Activated naive CD4-positive, alpha-beta T cell treated with anti-CD3 and anti-CD28 coated beads, Interleukin-2, amount 50 U/mL, for 72 hours (primary cell): Measurements from ENCODE around the gene PLEKHA7. TPM values are rescaled to one million over a fixed set of nuclear protein-coding genes. Genes with fewer than 3 reads are reported as not detected.
A peak's percentile ranks its signal among the peaks of the same experiment; 100 is the strongest.

Experiments used
- ATAC-seq, 2 donors: fragments of 150-1000 bp; cut with Tn5 transposase; 2 replicates each; pipeline ENCODE4 v1.10.0; 2021; ENCODE audit warnings: mild to moderate bottlenecking in 2 of 2, moderate library complexity in 2 of 2
- DNase-seq, 2 donors: peaks; one replicate each; pipeline ENCODE4 v3.0.0; 2021 to 2022; ENCODE audit warnings: low spot score in 2 of 2
- H3K27ac Mint-ChIP-seq, 2 donors: one replicate each; pipeline ENCODE4 v1.8.0; 2022; ENCODE audit warnings: mild to moderate bottlenecking in 2 of 2, mixed read lengths in 2 of 2
- H3K36me3 Mint-ChIP-seq, 2 donors: one replicate each; pipeline ENCODE4 v1.8.0; 2022; ENCODE audit warnings: mixed read lengths in 2 of 2
- H3K9me3 Mint-ChIP-seq, 2 donors: one replicate each; pipeline ENCODE4 v1.8.0; 2022; ENCODE audit warnings: mixed read lengths in 2 of 2
- total RNA-seq, 2 donors: library from RNA; stranded (reverse); gene quantifications; one replicate each; pipeline ENCODE4 v1.2.3, GENCODE V29; 2022

Gene PLEKHA7
- total RNA-seq, 2 donors from 2014 or later = 3.6 to 5.7 TPM

DNA sequence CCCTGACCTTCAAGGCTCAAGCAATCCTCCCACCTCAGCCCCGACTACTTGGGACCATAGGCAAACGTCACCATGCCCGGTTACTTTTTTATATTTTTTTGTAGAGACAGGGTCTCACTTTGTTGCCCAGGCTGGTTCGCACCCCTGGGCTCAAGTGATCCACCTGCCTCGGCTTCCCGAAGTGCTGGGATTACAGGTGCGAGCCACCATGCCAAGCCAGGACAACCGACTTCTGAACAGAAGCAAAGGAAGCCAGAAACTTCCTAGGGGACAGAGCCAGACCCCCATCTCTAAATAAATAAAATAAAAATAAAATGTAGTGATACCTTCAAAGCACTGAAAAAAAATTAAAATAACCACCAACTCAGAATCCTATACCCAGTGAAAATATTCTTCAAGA, 249.3 kb downstream of the PLEKHA7 start:
- no peak for ATAC-seq
- DNase-seq = no peak
- Mint-ChIP-seq H3K36me3 (no peaks in the 10 kb centered on the region), H3K27ac (no peak overlapping the region), H3K9me3 (no peaks in the 10 kb centered on the region)

DNA sequence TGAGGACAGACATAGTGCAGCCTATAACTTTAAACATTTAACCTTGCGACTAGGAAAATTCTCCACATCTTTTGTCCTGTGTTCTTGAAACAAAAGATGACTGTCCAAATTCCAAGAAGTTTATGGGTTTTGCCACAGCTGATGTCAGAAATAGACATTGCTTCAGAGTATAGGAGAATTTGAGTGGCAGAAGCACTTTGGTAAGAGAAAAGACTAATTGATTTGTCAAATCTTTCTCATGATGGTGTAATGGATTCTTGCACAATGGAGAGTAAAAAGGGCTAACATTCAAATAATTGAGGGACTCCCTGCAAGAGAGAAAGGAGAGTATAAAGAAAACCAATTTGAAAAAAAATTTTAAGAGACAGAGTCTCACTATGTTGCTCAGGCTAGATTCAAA, 250.5 kb downstream of the PLEKHA7 start:
- H3K9me3 Mint-ChIP-seq = no peaks in the 10 kb centered on the region
- no peak for ATAC-seq
- no peak overlapping the region for H3K27ac Mint-ChIP-seq
- DNase-seq = no peak
- no peaks in the 10 kb centered on the region for H3K36me3 Mint-ChIP-seq

DNA sequence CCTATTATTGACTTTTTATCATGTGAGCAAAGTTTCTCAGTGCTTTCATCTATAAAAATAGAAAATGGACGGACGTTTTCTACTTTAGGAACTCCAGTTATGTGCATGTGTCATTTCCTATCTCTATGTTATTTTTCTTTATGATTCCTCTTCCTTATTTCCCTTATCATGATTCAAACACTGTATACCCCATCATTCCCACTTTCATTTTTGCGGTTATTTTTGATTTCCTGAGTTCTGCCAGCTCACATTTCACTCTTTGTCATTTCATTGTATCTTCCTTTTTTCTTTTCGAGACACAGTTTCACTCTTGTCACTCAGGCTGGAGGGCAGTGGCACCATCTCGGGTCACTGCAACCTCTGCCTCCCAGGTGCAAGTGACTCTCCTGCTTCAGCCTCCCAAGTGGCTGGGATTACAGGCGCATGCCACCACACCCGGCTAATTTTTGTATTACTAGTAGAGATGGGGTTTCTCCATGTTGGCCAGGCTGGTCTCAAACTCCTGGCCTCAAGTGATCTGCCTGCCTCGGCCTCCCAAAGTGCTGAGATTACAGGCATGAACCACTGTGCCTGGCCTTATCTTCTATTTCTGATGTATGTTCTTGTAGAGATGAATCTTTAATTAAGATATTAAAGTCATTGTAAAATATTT, 254.2 kb downstream of the PLEKHA7 start:
- peak overlapping the region in 1 of 2 donors; percentile 52 for H3K27ac Mint-ChIP-seq
- no peaks in the 10 kb centered on the region for H3K9me3 Mint-ChIP-seq
- H3K36me3 Mint-ChIP-seq = peaks cover 0 to 11% of the 10 kb centered on the region in 2 donors
- DNase-seq (no peak), ATAC-seq (peak; percentile 48 to 74)

DNA sequence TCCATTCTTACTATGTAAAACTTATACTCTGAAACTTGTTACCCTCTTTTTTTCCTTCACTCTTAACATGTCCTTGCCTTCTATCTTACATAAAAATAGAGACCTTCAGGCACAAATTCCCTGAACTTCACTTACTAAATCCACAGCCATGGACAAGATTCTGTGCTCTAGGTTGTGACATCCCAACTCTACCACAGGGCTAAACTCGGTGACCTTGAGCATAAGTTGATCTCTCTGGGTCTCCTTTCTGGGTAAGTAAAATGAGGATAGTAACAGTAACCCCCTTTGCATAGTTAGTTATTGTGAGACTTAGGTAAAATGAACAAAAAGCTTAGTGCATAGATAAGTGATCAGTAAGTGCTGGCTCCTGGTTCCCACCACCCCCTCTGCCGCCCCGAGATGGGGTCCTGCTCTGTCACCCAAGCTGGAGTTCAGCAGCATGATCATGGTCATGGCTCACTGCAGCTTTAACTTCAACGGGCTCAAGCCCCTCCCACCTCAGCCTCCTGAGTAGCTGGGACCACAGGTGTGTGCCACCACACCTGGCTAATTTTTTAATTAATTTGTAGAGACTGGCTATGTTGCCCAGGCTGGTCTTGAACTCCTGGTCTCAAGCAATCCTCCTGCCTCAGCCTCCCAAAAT, 255.7 kb downstream of the PLEKHA7 start:
- DNase-seq (no peak), ATAC-seq (no peak)
- Mint-ChIP-seq H3K36me3 (peaks cover 0 to 23% of the 10 kb centered on the region in 2 donors), H3K27ac (peak overlapping the region; percentile 25 to 52), H3K9me3 (no peaks in the 10 kb centered on the region)

DNA sequence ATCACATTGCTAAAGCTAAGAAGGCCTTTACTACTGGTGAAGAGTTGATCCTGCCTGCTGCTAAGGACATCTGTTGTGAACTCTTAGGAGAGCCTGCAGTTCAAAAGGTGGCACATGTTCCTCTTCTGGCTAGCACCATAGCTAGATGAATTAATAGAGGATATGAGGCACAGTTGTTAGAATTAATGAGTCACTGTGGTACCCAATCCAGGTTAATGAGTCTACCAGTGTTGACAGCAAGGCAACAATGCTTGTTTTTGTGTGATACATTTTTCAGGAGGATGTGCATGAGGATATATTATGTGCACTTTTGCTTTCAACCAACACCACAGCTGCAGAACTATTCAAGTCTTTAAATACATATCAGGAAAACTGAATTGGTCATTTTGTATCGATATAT, 263.8 kb downstream of the PLEKHA7 start:
- peak overlapping the region in 1 of 2 donors; percentile 31 for H3K27ac Mint-ChIP-seq

DNA sequence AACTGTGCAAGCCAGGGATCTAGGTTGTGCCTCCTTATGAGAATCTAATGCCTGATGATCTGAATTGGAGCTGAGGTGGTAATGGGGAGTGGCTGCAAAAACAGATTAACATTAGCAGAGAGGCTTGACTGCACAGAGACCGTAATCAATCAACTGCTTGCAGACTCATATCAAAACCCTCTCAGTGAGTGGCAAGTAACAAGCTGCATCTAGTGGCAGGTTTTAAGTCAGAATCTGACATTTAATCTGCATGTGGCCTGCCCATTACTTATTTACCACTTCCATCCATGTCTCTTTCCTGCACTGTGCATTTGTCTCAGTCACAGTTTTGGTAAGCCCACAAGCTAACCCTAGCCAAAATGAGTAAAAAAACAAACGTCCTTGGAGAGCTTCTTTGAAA, 264.5 kb downstream of the PLEKHA7 start:
- peaks cover 4 to 68% of the 10 kb centered on the region in 2 donors for H3K36me3 Mint-ChIP-seq
- H3K9me3 Mint-ChIP-seq = no peaks in the 10 kb centered on the region
- ATAC-seq (peak; percentile 83 to 94), DNase-seq (peak in 1 of 2 donors; percentile 18)
- H3K27ac Mint-ChIP-seq = peak overlapping the region; percentile 31 to 85

More for the DNA sequence above, 263.8 kb downstream of the PLEKHA7 start:
- no peak for DNase-seq
- Mint-ChIP-seq H3K36me3 (peaks cover 4 to 72% of the 10 kb centered on the region in 2 donors), H3K9me3 (no peaks in the 10 kb centered on the region)
- ATAC-seq = peak; percentile 25 to 45

DNA sequence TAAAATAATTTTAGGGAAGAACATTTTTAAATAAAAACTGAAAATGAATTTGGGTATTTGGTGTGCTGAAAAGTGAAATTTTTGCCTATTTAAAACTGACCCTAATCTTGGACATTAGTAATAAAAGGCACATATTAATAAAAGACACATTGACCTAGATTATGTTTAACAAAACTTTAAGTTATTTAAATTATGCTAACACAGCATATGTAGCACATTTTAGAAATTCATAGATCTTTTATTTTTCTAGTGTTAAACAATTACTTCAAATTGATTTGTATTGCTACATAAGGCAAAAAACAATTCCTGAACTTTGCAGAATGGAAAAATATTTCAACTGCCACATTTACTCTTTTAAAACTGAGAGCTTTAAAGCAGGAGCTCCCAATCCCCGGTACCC, 265.1 kb downstream of the PLEKHA7 start:
- peaks cover 4 to 70% of the 10 kb centered on the region in 2 donors for H3K36me3 Mint-ChIP-seq
- DNase-seq = no peak
- peak overlapping the region in 1 of 2 donors; percentile 79 for H3K27ac Mint-ChIP-seq
- no peak for ATAC-seq
- no peaks in the 10 kb centered on the region for H3K9me3 Mint-ChIP-seq

DNA sequence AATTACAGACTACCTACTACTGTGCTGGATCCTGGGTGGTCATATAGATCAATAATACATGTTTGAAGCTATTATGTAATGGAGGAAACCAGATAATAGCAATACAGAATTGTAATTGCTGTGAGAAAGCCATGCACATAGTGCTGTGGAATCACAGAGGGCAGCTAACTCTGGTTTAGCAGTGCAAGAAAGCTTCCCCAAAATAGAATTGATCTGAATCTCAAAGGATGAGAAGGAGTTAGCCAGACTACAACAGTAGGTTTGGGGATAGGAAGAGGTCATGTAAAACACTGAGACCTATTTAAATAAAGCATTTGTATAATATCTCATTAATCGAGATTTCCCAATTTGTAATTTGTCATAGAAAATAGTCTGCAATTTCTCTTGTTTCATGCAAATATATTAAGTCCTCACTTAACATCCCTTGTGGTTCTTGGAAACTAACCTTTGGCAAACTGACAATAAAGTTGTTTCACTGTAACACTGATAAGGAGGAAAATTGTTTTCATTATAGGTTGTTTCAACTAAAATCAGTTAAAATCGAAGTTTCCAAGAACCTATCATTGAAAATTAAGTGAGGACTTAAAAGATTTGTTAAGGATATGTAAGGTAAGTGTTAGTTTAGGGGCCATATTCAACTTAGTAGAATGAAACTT, 268.1 kb downstream of the PLEKHA7 start:
- DNase-seq = no peak
- H3K9me3 Mint-ChIP-seq = no peaks in the 10 kb centered on the region
- ATAC-seq = no peak
- H3K36me3 Mint-ChIP-seq = peaks cover 4 to 65% of the 10 kb centered on the region in 2 donors
- H3K27ac Mint-ChIP-seq = no peak overlapping the region

DNA sequence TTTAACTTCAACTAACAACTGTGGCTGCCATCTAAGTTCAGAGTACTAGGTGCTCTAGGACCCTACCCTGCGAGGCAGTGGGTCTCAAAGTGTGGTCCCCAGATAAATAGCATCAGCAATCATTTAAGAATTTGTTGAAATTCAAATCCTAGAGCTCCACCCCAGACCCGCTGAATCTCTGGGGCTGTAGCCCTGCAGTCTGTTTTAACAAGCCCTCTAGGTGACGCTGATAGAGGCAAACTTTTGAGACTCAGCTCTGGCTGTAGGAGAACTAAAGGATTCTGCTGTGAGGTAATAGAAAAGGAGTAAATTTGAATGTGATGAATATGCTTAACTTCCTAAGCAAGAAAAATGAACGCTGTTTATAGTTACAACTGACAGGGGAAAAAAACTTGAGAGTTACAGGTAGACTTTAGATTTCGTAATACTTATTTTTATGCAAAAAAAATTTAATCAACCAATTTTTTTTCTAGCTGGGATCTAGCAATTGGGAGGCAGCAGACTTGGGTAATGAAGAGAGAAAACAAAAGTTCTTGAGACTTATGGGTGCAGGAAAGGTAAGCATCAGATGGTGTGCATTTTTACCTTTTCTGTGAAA, 270.0 kb downstream of the PLEKHA7 start:
- ATAC-seq (no peak), DNase-seq (no peak)
- Mint-ChIP-seq H3K36me3 (peaks cover 4 to 51% of the 10 kb centered on the region in 2 donors), H3K9me3 (no peaks in the 10 kb centered on the region), H3K27ac (peak overlapping the region in 1 of 2 donors; percentile 11)

DNA sequence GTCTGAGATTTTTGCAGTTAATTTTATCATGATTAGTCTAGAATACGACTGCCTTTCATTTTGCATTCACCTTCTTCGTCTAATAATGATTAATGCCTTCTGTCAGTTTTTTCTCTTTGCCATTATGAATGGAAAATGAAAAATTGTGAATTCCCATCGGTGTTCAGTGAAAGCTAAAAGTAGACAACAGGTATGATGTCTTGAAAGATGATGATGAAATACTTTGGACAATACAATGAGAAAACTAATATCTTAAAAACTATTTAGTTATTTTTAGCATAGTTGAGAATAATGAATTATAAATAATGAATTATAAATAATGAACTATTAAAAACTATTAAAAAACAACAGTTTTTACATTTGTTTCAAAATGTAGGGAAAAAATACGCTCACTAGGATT, 270.7 kb downstream of the PLEKHA7 start:
- H3K36me3 Mint-ChIP-seq = peaks cover 4 to 44% of the 10 kb centered on the region in 2 donors
- no peaks in the 10 kb centered on the region for H3K9me3 Mint-ChIP-seq
- no peak for DNase-seq
- H3K27ac Mint-ChIP-seq = no peak overlapping the region
- no peak for ATAC-seq

DNA sequence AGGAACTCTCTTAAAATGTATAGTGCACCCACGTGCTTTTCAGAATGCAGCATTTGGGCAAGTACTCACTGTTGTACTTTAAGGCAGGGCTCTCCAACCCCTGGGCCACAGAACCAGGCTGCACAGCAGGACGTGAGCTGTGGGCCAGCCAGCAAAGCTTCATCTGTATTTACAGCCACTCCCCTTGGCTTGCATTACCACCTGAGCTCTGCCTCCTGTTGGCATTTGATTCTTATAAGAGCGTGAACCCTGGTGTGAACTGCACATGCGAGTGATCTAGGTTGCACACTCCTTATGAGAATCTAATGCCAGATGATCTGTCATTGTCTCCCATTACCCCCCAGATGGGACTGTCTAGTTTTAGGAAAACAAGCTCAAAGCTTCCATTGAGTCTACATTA, 272.7 kb downstream of the PLEKHA7 start:
- DNase-seq (no peak), ATAC-seq (no peak)
- H3K9me3 Mint-ChIP-seq = no peaks in the 10 kb centered on the region
- H3K27ac Mint-ChIP-seq = no peak overlapping the region
- peaks cover 4 to 30% of the 10 kb centered on the region in 2 donors for H3K36me3 Mint-ChIP-seq

DNA sequence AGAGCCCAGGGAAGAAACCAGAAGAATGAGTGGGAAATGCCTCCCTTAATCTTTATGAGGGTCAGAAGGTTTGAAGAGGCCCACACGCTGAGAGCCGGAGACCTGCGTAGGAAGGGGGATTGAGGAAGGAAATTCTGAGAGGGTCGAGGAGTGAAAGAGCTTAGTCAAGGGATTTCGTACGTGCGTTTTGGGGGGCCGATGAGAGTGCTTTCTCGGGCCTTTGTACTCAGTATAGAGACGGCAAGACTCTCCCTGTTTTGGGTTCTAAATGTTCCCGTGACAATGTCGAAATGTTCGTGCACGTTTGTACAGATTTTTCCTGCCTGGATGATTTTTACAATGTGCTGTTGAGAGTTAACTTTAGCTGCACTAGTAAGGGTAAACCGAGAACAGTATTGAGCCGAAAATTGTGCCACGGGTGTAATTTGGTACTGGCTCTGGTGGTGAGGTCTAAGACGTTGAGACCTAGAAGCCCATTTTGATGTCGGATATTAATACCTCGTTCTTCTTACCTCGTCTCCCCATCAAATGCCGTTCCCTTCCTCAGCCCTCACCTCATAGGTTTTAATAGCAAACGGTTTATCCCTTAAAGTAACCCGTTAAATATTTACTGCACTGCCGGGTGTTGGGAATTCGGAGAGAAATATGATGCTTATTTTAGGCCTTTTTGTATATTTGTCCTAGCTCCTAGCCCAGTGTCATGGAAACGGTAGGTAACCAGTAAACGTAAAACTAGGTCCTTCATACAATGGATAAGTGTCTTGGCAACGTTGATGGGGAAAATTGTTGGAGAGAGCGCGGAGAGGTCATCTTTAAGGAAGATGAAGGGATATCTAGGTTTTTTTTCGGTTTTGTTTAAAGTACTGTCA, 275.0 kb downstream of the PLEKHA7 start:
- Mint-ChIP-seq H3K36me3 (peaks cover 4 to 17% of the 10 kb centered on the region in 2 donors), H3K9me3 (no peaks in the 10 kb centered on the region), H3K27ac (no peak overlapping the region)
- ATAC-seq (no peak), DNase-seq (no peak)

DNA sequence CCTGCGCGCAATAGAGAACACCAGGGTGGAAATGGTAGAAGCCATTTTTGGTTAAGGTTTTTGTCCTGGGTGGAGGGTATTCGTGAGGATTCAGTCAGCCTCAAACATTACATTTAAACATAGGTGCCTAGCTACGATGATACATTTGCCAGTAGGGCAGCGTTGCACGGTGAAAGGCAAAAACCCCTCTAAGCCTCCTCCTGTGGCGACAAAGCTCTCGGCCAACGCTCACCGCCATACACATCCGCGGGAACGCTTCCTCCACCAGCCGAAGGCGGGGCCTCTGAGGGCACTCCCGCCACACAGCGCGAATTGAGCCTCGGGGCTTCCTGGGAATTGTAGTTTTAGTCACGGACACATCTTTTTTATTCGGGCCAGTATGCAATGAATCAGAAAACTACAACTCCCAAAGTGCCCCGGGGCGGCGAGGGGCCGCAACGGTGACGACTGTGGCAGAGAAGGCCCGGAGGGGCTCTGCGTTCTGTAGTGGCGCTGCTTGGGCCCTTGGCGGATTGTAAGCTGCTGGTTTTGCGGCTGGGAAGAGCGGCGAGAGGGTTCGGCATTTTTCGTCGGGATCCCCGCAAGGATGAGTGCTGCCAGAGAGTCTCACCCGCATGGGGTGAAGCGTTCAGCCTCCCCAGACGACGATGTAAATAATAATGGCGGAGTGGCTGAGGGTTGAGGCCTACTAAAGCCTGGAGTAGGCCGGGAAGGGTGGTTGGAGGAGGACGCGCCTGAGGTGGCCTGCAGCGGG, 275.8 kb downstream of the PLEKHA7 start, which contains the start of gene C11orf58:
C11orf58 (plus strand) TSS at position 455 of the 754 bp plus-strand sequence; CDS start at position 587, 132 bp downstream.
- no peaks in the 10 kb centered on the region for H3K9me3 Mint-ChIP-seq
- peaks cover 4 to 16% of the 10 kb centered on the region in 2 donors for H3K36me3 Mint-ChIP-seq
- DNase-seq (peak; percentile 88 to 94), ATAC-seq (peak; percentile 96 to 98)
- no peak within 1 kb of the TSS for H3K27ac Mint-ChIP-seq

DNA sequence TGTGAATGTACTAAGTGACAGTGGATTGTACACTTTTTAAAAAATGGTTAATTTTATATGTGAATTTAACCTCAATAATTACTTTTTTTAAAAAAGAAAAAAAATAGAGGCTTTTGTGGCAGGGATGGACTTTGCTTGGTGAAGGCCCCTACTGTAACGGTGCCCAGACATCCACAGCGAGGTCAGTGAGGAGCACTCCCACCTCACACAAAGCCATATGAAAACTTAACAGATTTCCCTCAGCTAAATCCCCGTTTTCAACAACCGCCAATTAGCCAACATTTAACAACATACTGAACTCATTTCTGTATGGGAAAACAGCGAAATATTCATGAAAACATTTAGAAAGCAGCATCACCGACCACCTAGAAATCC, 276.4 kb downstream of the PLEKHA7 start:
- peak in 1 of 2 donors; percentile 3 for ATAC-seq
- H3K9me3 Mint-ChIP-seq = no peaks in the 10 kb centered on the region
- H3K36me3 Mint-ChIP-seq = peaks cover 4 to 12% of the 10 kb centered on the region in 2 donors
- DNase-seq = no peak
- H3K27ac Mint-ChIP-seq = no peak overlapping the region
